ENCODE measurements around the gene CCDC14. TPM values are rescaled to one million over a fixed set of nuclear protein-coding genes. Genes with fewer than 3 reads are reported as not detected.
"Not testable (repeated sequence)": the region's sequence is repeated elsewhere in the genome, so short reads cannot be mapped to it uniquely, and the experiment has no call there.

Gene CCDC14
- total and polyA plus RNA-seq, 12 donors: 6.6 to 71.2 (median 18.9) TPM

DNA sequence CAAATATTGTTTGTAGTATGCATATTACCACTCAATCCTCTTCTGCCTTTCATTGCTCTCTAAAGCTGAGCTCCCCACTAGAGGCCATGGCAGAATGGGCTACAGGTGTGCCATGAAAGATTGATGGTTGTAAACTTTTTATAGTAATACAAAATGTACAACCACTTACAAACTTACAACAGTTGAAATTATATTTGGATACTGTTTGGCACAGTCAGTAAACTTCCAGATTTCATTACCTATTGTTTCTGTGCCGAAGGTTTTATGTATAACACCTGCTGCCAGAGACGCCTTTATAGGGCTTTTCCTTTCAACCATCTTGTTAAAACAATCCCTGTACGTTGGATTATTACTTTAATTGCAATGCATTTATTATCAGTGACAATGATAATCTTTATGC lies 23.9 kb upstream of the CCDC14 start:
- no peaks in the 10 kb centered on the region for H3K27me3 ChIP-seq
- no peaks in the 10 kb centered on the region for H3K9me3 ChIP-seq (replicated peaks in 1 of 3)
- no peaks in the 10 kb centered on the region for H3K36me3 ChIP-seq (replicated peaks in 1 of 2)
- DNase-seq: no peak
- 81 to 88% (median 85%) methylated on average over 3 of the region's 3 CpGs for WGBS, 4 donors
- H3K4me3 ChIP-seq: no peak overlapping the region
- H3K4me1 ChIP-seq (replicated peaks in 1 of 2): peaks cover 0 to 2% of the 10 kb centered on the region in 2 donors
- intact Hi-C loops (cut with DNase I): no loop called here
- TF ChIP-seq POLR2A (IDR thresholded peaks at IDR 0.05): no peak
- TF ChIP-seq, protein P1, sequence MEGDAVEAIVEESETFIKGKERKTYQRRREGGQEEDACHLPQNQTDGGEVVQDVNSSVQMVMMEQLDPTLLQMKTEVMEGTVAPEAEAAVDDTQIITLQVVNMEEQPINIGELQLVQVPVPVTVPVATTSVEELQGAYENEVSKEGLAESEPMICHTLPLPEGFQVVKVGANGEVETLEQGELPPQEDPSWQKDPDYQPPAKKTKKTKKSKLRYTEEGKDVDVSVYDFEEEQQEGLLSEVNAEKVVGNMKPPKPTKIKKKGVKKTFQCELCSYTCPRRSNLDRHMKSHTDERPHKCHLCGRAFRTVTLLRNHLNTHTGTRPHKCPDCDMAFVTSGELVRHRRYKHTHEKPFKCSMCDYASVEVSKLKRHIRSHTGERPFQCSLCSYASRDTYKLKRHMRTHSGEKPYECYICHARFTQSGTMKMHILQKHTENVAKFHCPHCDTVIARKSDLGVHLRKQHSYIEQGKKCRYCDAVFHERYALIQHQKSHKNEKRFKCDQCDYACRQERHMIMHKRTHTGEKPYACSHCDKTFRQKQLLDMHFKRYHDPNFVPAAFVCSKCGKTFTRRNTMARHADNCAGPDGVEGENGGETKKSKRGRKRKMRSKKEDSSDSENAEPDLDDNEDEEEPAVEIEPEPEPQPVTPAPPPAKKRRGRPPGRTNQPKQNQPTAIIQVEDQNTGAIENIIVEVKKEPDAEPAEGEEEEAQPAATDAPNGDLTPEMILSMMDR (IDR thresholded peaks at IDR 0.05): no peak
- H3K27ac ChIP-seq: no peak overlapping the region

- H3K27me3 ChIP-seq: no peaks in the 10 kb centered on the region
- intact Hi-C loops (cut with DNase I): no loop called here
- WGBS, 4 donors: 93 to 97% (median 95%) methylated on average over 1 of the region's 1 CpG
- no peak overlapping the region for H3K4me3 ChIP-seq
- TF ChIP-seq, protein P1 (IDR thresholded peaks at IDR 0.05): no peak
- no peak for TF ChIP-seq POLR2A (IDR thresholded peaks at IDR 0.05)
- no peak overlapping the region for H3K27ac ChIP-seq
- H3K4me1 ChIP-seq (replicated peaks in 1 of 2): peaks cover 0 to 3% of the 10 kb centered on the region in 2 donors
- no peak for DNase-seq
- no peaks in the 10 kb centered on the region for H3K36me3 ChIP-seq (replicated peaks in 1 of 2)
- H3K9me3 ChIP-seq (replicated peaks in 1 of 3): no peaks in the 10 kb centered on the region
Observed at GRCh38 chr3:123984350-123984749, 23.3 kb upstream of the CCDC14 start.

DNA sequence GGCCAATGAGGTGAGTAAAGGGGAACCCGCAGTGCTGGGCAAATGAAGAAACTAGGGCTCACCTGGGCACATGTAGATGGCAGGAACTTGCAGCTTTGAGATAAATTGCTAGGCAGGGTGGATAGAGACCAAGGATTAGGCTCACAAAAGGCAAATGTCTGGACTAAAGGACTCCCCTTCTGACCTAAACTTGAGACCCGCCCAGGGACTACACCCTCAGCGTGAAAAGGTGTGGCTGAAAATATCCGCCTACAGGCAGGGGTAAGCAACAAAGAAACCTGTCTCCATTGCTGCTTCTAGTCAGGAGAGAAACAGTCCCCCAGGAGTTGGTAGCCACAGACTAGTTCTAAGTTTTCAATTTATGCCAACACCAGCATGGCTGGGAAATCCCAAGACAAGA lies 20.3 kb upstream of the CCDC14 start:
- H3K36me3 ChIP-seq (replicated peaks in 1 of 2); H3K27me3 ChIP-seq; DNase-seq; H3K27ac ChIP-seq; H3K4me1 ChIP-seq (replicated peaks in 1 of 2); H3K4me3 ChIP-seq; H3K9me3 ChIP-seq (replicated peaks in 1 of 3); intact Hi-C loops (cut with DNase I): not testable (repeated sequence)
- 73 to 89% (median 85%) methylated on average over 4 of the region's 4 CpGs for WGBS, 4 donors

DNA sequence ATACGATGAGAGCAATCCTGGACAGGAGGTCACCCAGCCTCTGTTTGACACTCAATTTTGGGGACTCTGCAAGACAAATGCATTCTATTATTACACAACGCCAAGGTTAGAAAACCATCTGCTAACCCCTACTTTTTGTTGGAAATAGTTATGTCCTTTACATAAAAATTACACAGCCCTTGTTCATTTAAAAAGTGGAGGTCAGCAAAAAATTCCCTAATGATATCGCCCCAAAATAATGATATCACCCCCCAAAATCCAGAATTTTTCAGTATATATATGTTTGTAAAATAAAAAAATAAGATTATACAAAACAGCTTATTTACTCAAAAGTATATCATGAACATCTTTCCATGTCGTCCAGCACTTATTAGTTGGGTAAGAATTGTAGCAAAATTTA lies 19.5 kb upstream of the CCDC14 start:
- H3K4me1 ChIP-seq (replicated peaks in 1 of 2): peaks cover 0 to 3% of the 10 kb centered on the region in 2 donors
- peak overlapping the region in 1 of 4 donors; percentile 37 for H3K4me3 ChIP-seq
- WGBS, 4 donors: 66 to 78% (median 71%) methylated on average over 4 of the region's 4 CpGs
- no peaks in the 10 kb centered on the region for H3K27me3 ChIP-seq
- H3K9me3 ChIP-seq (replicated peaks in 1 of 3): no peaks in the 10 kb centered on the region
- no peak for DNase-seq
- no peaks in the 10 kb centered on the region for H3K36me3 ChIP-seq (replicated peaks in 1 of 2)
- H3K27ac ChIP-seq: no peak overlapping the region
- intact Hi-C loops (cut with DNase I): no loop called here
- TF ChIP-seq, protein P1 (IDR thresholded peaks at IDR 0.05): no peak
- no peak for TF ChIP-seq POLR2A (IDR thresholded peaks at IDR 0.05)
